Suppressor macrophage treated with lipopolysaccharide for 4 hours (primary cell): Measurements from ENCODE around the gene FN1.

Experiments used
- DNase-seq: peaks from one replicate; pipeline ENCODE4 v3.0.0-alpha.2; 2020

Gene FN1

DNA sequence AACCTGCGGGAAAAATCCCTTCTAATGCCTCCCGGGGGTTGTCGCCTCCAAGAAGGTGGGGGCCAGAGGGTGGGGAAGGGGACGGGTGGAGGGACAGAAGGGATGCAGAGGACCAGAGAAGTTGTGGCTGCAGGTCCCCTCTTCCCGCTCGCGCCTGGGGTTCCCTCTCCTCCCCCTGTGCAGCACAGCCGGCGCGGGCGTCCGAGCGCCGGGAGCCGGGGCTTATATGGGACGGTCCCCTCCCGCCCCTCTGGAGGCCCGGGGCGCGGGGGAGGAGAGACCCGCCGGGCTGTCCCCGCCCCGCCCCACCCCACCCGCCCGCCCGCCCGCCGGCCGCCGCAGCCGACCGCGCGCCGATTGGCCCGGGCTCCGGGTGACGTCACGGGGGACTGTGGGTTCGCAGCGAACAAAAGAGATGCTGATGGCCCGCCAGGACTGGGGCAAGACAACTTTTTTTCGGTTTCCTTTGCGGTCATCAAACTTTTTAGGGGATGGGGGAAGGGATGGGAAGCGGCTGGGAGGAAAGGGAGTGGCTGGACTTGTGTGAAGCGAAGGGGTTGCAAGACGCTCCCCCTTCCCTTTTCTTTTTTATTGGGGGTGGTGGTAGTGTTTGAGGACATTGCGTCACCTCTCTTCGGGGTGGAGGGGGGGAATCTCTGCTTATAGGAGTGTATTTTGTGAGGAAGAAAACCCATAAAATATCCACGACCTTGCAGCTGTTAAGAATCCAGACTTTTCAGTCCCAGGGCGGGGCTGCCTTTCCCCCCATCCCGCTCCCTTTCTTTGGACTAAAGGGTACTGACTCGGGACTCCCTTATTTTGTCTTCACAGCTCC is at the start of gene FN1:
Gene FN1, minus strand, starts transcription at position 199 of the 835 bp plus-strand sequence. CDS start 266 bp downstream, outside the sequence.
- peak; percentile 88 for DNase-seq

DNA sequence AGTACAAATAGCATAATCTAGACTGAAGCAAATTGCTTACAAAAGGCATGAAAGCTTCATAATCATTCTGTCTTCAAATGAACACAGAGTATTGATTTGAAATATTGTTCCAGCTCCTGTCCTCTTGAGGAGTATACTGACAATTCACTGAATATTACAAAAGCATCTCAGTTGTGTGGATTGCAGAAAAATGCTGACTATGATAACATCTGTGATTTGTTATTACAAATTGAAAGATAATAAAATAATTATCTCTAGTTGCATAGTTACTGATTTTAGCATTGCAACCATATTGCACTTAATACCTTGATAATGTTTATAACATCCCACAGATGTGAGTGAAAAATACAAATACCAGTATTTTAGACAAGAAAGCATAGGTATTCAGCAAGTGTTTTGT is 49.2 kb upstream of the FN1 start:
- no peak for DNase-seq

DNA sequence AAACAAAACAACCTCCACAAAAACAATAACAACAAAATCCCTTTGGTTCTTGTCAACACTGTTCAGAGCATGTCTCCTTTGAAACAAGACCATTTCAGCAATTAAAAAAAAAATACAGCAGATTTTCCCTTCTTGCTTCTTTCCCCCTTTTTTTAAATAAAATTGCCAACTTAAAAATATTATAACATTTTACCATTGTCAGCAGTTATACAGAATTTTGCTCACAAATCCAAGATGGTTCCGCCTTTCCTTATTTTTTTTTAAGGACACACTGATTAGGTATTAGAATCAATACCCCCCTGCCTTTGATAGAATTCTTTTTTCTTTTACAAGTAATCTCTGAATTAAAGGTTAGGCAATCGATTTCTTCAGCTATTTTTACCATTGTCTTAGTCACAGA is 48.7 kb upstream of the FN1 start:
- DNase-seq, result no peak

DNA sequence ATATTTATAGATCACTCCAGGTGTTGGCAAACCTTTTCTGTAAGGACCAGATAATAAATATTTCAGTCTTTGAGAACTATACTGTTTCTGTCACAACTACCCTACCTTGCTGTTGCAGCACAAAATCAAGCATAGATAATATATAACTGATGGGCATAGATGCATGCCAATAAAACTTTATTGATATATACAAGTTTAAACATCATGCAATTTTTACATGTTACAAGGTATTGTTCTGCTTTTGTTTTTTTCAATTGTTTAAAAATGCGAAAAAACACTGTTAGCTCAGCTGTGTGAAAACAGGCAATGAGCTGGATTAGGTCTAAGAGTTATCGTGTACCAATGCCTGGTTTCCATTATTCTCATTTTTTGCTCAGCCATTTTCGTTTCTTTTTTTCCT is 47.6 kb upstream of the FN1 start:
- no peak for DNase-seq

DNA sequence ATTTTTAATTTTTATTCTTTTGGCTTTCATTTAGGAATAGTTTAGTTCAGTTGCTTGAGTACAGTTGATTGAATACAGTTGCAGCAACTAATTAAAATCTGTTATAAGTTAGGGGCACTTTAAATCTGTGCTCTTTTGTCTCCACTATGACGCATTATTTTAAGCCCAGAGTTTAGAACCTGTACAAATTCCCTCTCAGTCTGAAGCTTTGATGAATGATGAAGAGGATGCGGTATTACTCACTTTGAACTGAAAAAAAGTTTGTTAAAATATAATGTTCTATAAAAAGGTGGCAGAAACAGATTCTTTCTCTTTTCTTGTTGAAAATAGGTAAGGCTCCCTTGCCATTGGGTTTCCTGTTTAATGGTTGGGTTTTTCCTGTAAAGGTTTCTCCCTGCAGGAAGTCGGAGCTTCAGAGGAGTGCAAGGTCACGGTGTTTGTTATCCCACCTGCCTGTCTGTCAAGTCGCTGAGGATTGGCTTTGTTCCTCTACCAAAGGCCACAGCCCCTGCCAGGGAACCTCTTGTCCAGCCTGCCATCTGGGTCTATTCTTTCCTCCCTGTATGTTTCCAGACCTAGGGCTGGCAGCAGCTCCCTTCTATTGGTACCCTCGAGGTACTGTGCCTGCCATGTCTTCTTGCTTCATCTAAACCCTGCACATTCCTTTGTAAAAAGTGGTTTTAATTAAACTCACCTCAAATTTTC is 43.8 kb upstream of the FN1 start:
- no peak for DNase-seq

DNA sequence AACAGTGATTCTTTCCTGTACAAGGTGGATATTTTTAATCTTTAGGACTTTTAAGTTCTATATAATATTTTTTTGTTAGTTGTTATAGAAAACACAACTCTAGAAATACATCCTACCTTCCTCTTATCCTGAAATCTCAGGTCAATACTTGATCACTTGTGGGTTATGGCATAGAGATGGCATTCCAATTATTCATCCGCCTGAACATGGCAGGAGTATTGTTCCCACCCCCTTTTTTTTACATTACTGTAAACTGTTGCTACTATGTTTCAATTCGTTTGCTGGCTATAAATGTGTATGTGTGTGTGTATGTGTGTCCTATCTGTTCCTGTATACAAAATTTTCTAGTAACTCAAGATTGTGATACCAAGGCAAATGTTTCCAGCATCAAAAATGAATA is 43.3 kb upstream of the FN1 start:
- no peak for DNase-seq

DNA sequence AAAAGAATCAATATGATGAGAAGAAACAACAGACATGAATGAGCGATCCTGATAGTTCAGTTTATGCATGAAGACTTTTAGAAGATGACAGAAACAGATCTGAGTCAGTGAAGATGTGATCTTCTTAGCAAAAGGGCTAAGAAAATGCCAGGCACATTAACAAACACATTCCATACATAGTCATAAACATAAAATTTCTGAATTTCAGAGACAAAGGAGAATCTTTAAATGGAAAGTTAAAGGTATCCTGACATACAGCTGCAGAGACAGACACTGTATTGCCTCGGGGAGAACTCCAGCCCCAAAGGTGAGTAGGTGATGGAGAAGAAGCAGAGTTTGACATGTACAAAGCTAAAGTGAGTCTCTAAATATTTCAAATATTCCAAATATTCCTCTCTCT is 40.6 kb upstream of the FN1 start:
- no peak for DNase-seq

DNA sequence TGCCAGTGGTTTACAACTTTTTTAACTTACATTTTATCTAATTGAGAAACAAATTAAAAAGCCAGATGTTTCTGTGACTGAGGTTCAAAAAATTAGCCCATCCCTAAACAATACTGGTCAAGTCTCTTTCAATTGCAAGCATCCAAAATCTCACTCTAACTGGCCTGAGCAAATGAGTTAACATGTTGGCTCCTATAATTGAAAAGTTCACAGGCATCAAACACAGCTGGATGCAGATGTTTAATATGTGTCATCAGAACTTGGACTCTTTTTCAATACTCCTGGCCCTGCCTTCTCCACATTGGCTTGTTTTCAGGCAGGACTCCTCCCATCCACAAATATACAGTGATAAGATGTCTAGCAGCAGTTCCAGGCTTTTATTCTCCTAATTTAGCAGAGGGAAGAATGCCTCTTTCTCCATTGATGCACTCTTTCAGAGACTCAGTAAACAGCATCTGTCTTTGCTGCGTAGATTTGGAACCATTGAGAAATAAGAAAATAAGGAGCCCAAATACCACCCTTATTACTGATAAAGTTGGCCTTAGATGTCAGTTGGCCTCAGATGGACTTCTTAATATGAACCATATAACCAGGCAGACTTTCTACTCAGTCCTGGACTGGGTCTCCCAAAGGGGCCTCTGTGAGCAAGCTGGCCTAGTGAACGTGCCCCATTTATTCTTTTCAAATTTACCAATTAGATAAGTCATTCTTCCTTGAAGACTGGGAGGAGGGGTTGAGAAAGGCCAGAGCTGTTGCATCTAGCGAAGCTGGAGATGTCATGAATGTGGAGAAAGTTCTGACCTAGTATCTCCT is 30.4 kb upstream of the FN1 start:
- no peak for DNase-seq

DNA sequence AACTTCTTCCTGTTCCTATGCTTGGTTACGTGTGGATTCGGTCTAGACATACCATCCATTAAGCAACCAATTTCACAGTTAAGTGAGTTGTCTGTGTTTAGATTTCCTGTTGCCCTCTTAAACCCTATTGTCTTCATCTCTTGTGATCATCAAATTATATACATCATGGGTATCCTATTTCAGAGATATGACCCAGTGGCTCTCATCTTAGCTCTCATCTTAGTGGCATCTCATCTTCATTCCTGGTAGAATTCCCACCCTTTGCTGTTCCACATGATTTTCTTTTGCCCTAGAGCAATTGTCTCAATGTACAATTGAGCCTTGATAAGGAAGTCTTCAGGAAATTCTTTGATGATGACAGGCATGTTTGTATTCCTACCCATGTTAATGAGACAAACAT is 29.4 kb upstream of the FN1 start:
- DNase-seq, result no peak

DNA sequence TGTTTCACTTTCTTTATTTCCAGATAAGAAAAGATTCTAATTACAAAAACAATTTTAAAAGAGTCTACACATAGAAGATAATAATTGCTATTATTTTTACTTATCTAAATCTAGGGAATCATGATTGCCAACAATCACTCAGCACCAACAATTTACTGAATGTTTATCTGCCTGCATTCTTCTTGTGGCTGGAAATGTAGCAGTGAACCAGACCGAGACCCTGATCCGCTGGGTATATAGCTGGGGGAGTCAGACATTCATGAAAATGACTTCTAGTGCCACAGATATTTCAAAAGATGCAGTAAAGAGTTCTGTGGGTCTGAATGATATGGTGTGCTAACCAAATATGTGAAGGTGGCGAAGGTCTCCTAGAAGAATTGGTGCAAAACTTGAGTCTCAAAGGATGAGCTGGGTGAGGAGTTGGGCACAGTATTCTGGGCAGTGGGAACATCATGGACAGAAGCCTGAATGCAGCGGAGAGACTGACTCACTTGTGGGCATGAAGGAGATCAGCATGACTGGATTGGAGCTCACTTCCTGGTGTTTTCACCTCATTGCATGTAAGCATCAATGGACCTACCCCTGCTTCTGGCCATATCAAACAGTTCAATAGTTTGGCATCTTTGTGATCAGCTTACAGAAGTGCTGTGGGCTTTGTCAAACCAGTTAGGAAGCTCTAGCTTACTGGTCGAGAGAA is 26.1 kb upstream of the FN1 start:
- DNase-seq, result no peak

DNA sequence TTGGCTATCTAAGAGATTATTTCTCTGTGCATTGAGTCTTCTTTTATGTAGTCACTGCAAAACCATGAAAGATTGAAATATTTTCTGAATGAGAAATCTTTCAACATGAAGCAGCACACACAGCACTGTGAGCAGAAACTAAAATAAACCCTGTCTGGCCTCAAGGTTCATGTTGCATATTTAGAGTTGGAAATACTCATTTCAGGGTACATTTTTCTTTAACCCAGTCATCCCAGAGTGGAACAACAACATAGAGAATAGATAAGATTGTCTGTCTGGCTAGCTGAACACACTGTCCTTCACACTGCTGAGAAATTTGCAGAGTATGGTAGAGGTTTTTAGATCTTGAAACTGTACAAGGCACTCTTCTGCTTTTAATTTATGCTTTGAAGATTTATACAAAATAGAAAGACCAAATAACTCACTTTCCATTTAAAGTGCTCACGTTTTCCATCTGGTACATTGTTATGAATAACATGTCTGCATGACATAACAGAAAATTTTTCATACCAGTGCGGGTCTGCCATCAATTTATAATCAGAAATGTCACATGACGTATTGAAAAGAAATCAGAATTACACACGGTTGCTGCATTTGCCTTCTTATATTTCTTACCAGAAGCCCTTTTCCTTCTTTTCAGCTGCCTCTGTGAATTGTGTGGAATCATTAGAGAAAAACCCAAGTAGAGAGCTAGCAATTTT is 25.0 kb upstream of the FN1 start:
- DNase-seq, result no peak

DNA sequence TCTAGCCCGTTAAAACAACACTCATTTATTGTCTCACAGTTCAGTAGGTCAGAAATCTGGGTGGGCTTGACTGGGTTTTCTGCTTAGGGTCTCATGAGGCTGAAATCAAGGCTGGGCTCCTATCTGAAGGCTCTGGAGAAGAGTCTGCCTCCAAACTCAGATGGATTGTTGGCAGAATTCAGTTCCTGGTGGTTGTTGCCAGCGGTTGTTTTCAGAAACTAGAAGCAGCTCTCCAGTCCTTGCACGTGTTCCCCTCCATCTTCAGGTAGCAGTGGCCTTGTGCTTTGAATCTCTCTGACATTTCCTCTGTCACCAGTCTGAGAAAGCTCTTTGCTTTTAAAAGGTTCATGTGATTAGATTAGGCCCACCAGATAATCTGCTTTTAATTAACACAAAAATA is 20.1 kb upstream of the FN1 start:
- no peak for DNase-seq

DNA sequence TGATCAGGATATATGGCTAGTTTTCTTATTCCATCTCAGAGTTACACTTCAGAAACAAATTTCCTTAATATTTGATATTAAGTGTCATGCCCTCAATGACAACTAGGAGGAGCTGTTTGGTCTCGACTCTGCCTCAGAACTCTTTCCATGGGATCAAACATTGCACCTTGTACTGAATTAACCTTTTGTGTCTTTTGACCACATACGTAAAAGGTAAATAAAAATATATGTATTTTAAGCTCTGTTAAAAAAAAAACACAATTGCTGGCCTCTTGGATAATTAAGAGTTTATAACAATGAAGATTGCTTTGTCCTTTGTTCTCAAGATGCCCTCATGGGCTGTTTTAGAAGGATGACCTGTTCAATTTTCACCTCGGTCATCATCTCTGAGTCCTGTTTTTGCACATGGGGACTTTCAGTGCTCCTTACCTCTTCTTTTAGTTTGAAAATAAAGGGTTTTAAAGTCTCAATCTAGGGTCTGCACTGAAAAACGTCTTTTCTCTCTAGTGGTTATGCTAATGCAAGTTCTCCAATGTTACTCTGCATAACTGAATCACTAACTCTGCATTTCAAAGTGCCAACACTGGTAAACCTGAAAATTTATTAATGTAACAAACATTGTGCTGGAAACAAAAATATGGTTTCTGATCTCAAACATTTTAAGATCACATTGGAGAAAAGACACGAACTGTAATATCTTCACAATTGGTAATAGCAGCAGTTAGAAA is 18.8 kb upstream of the FN1 start:
- DNase-seq, result peak; percentile 46

DNA sequence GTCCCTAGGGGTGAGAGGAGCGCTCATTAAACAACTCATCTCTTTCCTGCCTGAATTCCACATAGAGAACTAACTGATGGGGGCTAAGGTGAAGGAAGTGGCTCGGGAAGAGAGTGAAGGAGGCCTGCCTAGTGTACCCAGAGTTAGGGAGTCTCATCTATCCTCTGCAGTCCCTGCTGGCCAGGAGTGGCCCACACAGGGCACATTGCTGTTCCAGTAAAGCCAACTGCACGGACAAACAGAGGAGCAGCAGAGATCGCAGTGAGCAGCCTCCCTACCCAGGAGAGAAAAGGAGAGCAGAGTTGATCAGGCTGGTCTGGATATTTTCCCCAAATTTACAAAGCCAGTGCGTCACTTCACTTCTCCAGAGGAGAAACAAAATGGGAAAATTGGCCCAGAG is 16.9 kb upstream of the FN1 start:
- no peak for DNase-seq

DNA sequence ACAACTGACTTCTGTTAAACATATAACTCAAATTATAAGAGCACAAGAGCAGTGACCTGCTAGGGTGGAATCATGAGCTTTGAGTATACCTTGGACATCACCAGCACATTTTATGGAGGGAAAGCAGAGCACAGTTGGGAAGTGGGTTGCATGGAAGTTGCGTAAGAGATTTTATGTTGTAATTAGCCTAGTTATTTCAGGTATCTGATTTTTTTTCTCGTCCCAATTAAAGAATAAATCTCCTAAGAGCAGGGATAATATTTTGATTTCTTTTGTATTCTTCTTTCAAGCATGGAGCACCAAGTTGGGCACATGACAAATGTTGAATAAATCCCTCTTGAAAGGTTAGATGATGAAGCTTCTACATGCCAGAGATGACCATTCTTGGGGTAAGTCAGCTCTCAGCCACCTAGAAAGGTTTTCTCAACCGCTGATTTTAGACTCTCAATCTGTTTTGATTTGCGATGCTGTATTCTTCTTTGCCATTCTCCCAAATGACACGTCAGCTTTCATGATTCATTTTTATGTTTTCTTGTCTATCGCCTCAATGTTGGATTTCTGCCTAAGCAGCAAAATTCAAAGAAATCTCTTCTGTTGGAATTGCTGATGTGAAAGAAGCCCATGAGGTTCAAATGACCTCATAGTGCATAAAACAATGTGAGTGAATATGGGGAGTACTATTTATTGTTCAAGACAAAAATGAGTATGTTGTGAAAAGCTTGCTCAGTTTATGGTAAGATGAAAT is 15.3 kb upstream of the FN1 start:
- no peak for DNase-seq

DNA sequence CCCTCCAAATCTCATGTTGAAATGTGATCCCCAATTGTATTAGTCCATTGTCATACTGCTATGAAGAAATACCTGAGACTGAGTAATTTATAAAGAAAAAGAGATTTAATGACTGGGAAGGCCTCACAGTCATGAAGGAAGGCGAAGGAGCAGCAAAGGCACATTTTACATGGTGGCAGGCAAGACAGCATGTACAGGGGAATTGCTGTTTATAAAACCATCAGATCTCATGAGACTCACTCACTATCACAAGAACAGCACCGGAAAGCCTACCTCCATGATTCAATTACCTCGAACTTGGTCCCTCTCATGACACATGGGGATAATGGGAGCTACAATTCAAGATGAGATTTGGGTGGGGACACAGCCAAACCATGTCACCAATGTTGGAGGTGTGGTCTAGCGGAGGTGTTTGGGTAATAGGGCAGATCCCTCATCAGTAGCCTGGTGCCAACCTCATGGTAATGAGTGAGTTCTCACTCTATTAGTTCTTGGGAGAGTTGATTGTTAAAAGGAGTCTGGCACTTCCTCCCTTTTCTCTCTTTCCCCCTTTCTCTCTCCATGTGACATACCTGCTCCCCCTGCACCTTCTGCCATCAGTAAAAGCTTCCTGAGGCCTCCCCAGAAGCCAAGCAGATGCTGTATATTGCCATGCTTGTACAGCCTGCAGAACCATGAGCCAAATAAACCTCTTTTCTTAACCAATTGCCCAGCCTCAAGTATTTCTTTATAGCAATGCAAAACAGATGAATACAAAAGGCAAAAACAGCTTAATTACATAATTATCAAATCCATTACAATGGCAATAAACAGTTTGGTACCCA is 14.5 kb upstream of the FN1 start:
- DNase-seq, result no peak

DNA sequence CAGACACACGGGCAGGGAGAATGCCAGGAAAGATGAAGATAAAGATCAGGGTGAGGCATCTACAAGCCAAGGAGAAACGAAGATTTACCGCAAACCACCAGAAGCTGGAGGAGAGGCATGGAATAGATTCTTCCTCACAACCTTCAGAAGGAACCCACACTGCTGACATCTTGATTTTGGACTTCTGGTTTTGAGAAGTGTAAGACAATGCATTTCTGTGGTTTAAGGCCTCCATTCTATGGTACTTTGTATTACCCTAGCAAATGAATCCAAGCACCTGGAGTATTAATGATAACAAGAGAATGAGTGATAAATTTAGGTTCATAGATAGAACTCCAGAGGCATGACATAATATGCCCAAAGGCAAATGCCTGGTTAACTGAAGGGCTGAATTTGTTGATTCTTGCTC is 11.8 kb upstream of the FN1 start:
- DNase-seq, result no peak

DNA sequence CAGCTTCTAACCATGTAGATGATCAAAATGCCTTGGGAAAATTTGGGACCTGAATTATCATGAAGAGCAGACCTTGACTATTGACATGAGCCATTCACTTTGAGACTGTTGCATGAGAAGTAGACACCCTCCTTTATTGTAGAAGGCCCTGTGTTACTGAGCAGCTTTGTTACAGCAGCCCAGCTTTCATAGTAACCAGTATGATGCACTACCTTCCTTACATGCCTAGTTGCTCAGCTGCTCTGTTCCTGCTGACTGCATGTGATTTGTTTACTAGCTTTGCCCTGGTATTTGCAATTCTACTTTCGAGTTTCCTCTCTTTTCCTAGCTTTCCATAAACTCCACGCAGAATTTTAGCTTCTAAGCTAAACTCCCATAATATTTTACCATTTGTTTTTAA is 11.2 kb upstream of the FN1 start:
- no peak for DNase-seq

DNA sequence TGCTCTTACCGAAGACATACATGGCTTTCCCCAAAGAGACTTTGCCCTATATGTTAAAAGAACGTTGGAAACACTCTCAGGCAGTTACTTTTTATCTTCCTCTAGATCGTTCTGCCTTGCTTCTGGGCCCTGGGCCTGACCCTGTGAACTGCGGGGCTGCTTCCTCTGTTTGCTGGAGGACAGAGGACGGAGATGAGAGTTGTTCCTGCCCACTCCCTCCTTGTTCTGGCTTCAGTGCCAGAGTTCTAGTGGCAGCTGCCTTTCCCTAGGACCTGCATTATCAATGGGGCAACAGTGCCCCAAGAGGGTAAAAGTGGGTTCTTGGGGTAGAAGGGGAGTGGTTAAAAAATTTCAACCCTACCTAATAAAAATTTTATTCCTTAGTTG is 6.5 kb upstream of the FN1 start:
- no peak for DNase-seq
